ENCODE data around the gene KLHL3.

KLHL3 gene

GRCh38 chr5:137635521-137635921 lies 100.4 kb downstream of the KLHL3 start:
- DNase-seq (ENCODE audit: low read depth, low spot score), result no peak

- no peak for DNase-seq (ENCODE audit: low read depth, low spot score)
Observed at GRCh38 chr5:137633896-137634295, 102.0 kb downstream of the KLHL3 start.

GRCh38 chr5:137632716-137633115 lies 103.2 kb downstream of the KLHL3 start:
- DNase-seq (ENCODE audit: low read depth, low spot score), result no peak

GRCh38 chr5:137631453-137631852 lies 104.4 kb downstream of the KLHL3 start:
- DNase-seq (ENCODE audit: low read depth, low spot score), result no peak

- no peak for DNase-seq (ENCODE audit: low read depth, low spot score)
Observed at GRCh38 chr5:137630972-137631370, 104.9 kb downstream of the KLHL3 start.

- DNase-seq (ENCODE audit: low read depth, low spot score), result no peak
Observed at GRCh38 chr5:137630216-137630971, 105.5 kb downstream of the KLHL3 start.

GRCh38 chr5:137629646-137630045 lies 106.2 kb downstream of the KLHL3 start:
- no peak for DNase-seq (ENCODE audit: low read depth, low spot score)

GRCh38 chr5:137627706-137628105 lies 108.2 kb downstream of the KLHL3 start:
- no peak for DNase-seq (ENCODE audit: low read depth, low spot score)

- no peak for DNase-seq (ENCODE audit: low read depth, low spot score)
Observed at GRCh38 chr5:137627293-137627692, 108.6 kb downstream of the KLHL3 start.

- no peak for DNase-seq (ENCODE audit: low read depth, low spot score)
Observed at GRCh38 chr5:137624786-137625349, 111.0 kb downstream of the KLHL3 start.

GRCh38 chr5:137622850-137623249 lies 113.0 kb downstream of the KLHL3 start:
- DNase-seq (ENCODE audit: low read depth, low spot score), result no peak

GRCh38 chr5:137621861-137622823 lies 113.7 kb downstream of the KLHL3 start:
- DNase-seq (ENCODE audit: low read depth, low spot score), result no peak

- no peak for DNase-seq (ENCODE audit: low read depth, low spot score)
Observed at GRCh38 chr5:137621306-137621705, 114.6 kb downstream of the KLHL3 start.

GRCh38 chr5:137619191-137619870 lies 116.6 kb downstream of the KLHL3 start:
- DNase-seq (ENCODE audit: low read depth, low spot score), result no peak

- no peak for DNase-seq (ENCODE audit: low read depth, low spot score)
Observed at GRCh38 chr5:137618476-137618875, 117.4 kb downstream of the KLHL3 start.

GRCh38 chr5:137617528-137618205 lies 118.2 kb downstream of the KLHL3 start:
- no peak for DNase-seq (ENCODE audit: low read depth, low spot score)

- DNase-seq (ENCODE audit: low read depth, low spot score), result no peak
Observed at GRCh38 chr5:137616046-137616445, 119.8 kb downstream of the KLHL3 start.

- DNase-seq (ENCODE audit: low read depth, low spot score), result no peak
Observed at GRCh38 chr5:137615171-137615775, 120.6 kb downstream of the KLHL3 start.

- DNase-seq (ENCODE audit: low read depth, low spot score), result no peak
Observed at GRCh38 chr5:137613554-137614265, 122.2 kb downstream of the KLHL3 start.

GRCh38 chr5:137612576-137612975 lies 123.3 kb downstream of the KLHL3 start:
- no peak for DNase-seq (ENCODE audit: low read depth, low spot score)
